ENCODE measurements around the gene LDLRAD2. TPM values are rescaled to one million over a fixed set of nuclear protein-coding genes. Genes with fewer than 3 reads are reported as not detected.

The LDLRAD2 gene
- total RNA-seq, 1 experiment from 2014 or later: not detected

DNA sequence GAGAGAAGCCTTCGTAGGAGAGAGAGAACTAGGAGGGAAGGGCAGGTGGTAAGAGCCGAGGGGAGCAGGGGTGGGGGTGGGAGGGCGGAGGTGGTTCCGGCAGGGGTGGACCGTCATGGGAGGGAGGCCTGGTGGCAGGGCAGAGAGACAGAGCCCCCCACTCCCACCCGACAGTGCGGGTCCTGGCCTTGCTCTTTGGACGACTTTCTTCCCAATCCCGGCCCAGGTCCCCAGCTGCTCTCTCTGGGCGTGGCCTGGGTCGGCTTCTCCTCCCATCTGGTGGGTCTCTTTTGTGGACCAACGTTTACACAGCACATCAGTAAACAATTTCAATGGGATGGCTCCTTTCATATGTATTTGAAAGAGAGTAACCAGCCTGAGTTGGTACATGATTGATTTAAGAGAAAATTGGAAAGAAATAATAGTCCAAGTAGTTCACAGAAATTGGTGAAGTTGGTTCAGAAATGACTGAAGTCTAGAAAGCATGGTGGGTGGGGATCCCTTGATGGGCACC is 56.9 kb downstream of the LDLRAD2 start:
- Histone ChIP-seq H3K9me2 (ENCODE audit: insufficient read depth) (no peaks in the 10 kb centered on the region), H3K27ac (ENCODE audit: low read depth, low read length) (no peak overlapping the region), H3K27me3 (ENCODE audit: insufficient read depth, low read length) (no peaks in the 10 kb centered on the region), H3K79me2 (ENCODE audit: insufficient read depth, low read length) (no peaks in the 10 kb centered on the region), H3K9me3 (ENCODE audit: control insufficient read depth in 1 of 2, insufficient read depth in 1 of 2, low read depth in 1 of 2, low read length in 2 of 2) (no peaks in the 10 kb centered on the region), H3K9ac (ENCODE audit: low read length) (no peak overlapping the region), H2AFZ (ENCODE audit: low read depth, low read length, poor library complexity, severe bottlenecking) (no peak overlapping the region), H3K4me2 (ENCODE audit: low read length) (peak overlapping the region; percentile 50; the same call in 1 of the 2 replicates), H3K4me1 (ENCODE audit: control insufficient read depth in 1 of 2, insufficient read depth in 2 of 2, low read length in 2 of 2) (peaks cover 20 to 30% of the 10 kb centered on the region in 2 experiments), H4K20me1 (ENCODE audit: insufficient read depth) (no peaks in the 10 kb centered on the region), H3K36me3 (ENCODE audit: control insufficient read depth in 1 of 2, insufficient read depth in 2 of 2, low read length in 2 of 2) (no peaks in the 10 kb centered on the region), H3K4me3 (replicated peaks in 1 of 2; ENCODE audit: low read depth in 1 of 2, low read length in 2 of 2) (no peak overlapping the region)
- POLR2A ChIA-PET: no interaction called here
- RAD21 ChIA-PET (ENCODE audit: low non-redundant PET in 1 of 2, low total read pairs in 2 of 2, uncharacterized antibody in 2 of 2, unreplicated experiment in 2 of 2): no interaction called here
- CTCF ChIA-PET: no interaction called here
- intact Hi-C loops (cut with micrococcal nuclease): no loop called here
- no peak for DNase-seq (ENCODE audit: low read depth, low spot score)
- no peak for TF ChIP-seq ELF1 (IDR thresholded peaks at IDR 0.05; ENCODE audit: borderline replicate concordance, low read depth)
- BruUV-seq (replicated peaks): no TSS peak
- no peak for ATAC-seq

DNA sequence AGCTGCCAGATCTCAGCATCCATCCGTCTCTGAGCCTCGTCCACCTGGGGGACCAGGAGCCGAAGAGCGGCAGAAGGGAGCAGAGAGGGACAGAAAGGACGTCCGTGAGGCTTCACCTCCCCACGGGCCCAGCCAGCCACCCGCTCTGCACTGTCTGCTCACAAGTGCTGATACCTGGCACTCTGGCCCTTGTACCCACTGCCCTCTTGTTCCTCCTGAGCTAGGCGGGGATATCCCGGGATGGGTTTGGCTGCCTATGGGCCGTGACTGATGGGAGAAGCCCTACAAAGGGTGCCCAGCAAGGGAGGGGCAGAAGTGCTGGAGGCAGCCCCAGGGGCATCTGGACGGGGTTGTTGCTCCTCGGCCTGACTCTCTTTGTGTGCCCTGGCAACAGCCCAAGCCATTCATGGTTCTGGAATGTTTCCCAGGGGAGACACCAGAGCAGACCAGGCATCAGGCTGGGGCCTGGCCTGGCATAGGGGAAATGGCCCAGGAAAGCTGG is 57.6 kb downstream of the LDLRAD2 start:
- Histone ChIP-seq H4K20me1 (ENCODE audit: insufficient read depth) (no peaks in the 10 kb centered on the region), H3K79me2 (ENCODE audit: insufficient read depth, low read length) (no peaks in the 10 kb centered on the region), H3K4me1 (ENCODE audit: control insufficient read depth in 1 of 2, insufficient read depth in 2 of 2, low read length in 2 of 2) (peaks cover 20 to 30% of the 10 kb centered on the region in 2 experiments), H3K36me3 (ENCODE audit: control insufficient read depth in 1 of 2, insufficient read depth in 2 of 2, low read length in 2 of 2) (no peaks in the 10 kb centered on the region; a peak in 1 of 4 replicates), H3K27me3 (ENCODE audit: insufficient read depth, low read length) (no peaks in the 10 kb centered on the region), H3K9me2 (ENCODE audit: insufficient read depth) (no peaks in the 10 kb centered on the region), H2AFZ (ENCODE audit: low read depth, low read length, poor library complexity, severe bottlenecking) (no peak overlapping the region), H3K4me2 (ENCODE audit: low read length) (peak overlapping the region; percentile 50), H3K9ac (ENCODE audit: low read length) (no peak overlapping the region; the same call in 1 of the 2 replicates), H3K9me3 (ENCODE audit: control insufficient read depth in 1 of 2, insufficient read depth in 1 of 2, low read depth in 1 of 2, low read length in 2 of 2) (no peaks in the 10 kb centered on the region), H3K27ac (ENCODE audit: low read depth, low read length) (no peak overlapping the region), H3K4me3 (replicated peaks in 1 of 2; ENCODE audit: low read depth in 1 of 2, low read length in 2 of 2) (no peak overlapping the region)
- CTCF ChIA-PET: no interaction called here
- RAD21 ChIA-PET (ENCODE audit: low non-redundant PET in 1 of 2, low total read pairs in 2 of 2, uncharacterized antibody in 2 of 2, unreplicated experiment in 2 of 2): no interaction called here
- peak; percentile 71 for ATAC-seq
- POLR2A ChIA-PET: interaction anchor here (0.7 kb wide), 1 partner anchor 1361 kb away, joined by 4 read pairs; no protein-coding TSS in a partner anchor
- intact Hi-C loops (cut with micrococcal nuclease): loop anchor here (5.0 kb wide), 1 partner anchor 93 kb away; no protein-coding TSS in a partner anchor
- DNase-seq (ENCODE audit: low read depth, low spot score): peak; percentile 18
- no TSS peak for BruUV-seq (replicated peaks)
- no peak for TF ChIP-seq ZFX (IDR thresholded peaks at IDR 0.05)
- TF ChIP-seq CEBPB (IDR thresholded peaks at IDR 0.05; ENCODE audit: low read depth): no peak
- no peak for TF ChIP-seq EGR1 (IDR thresholded peaks at IDR 0.05; ENCODE audit: low read depth)
- no peak for TF ChIP-seq ZNF274 (IDR thresholded peaks at IDR 0.05; ENCODE audit: low read depth, low read length)
- no peak for TF ChIP-seq EZH2 (IDR thresholded peaks at IDR 0.05)
- TF ChIP-seq JUND (IDR thresholded peaks at IDR 0.05): no peak; the same call in none of the 2 replicates
- TF ChIP-seq POLR2AphosphoS5 (IDR thresholded peaks at IDR 0.05; ENCODE audit: low read depth, low read length): 0 out of 2 replicates have a peak, but pooled peaks have one; percentile 22

Data from HCT116 (cell line).